HG02759 (cell line): ENCODE measurements around the gene DGKI.

Experiments used
- ATAC-seq: cut with Tn5 transposase; IDR thresholded peaks from one replicate; pipeline ENCODE4 v1.9.1; 2021; ENCODE audit warnings: mild to moderate bottlenecking, moderate library complexity; ENCODE audit not compliant: unreplicated experiment

Gene DGKI

GRCh38 chr7:137563981-137564380 lies 282.8 kb downstream of the DGKI start:
- ATAC-seq, result no peak

GRCh38 chr7:137547485-137547884 lies 299.3 kb downstream of the DGKI start:
- ATAC-seq, result no peak

GRCh38 chr7:137546671-137547070 lies 300.1 kb downstream of the DGKI start:
- no peak for ATAC-seq

- no peak for ATAC-seq
Observed at GRCh38 chr7:137546009-137546408, 300.8 kb downstream of the DGKI start.

GRCh38 chr7:137545059-137545716 lies 301.6 kb downstream of the DGKI start:
- ATAC-seq, result no peak

- no peak for ATAC-seq
Observed at GRCh38 chr7:137544453-137545058, 302.2 kb downstream of the DGKI start.

GRCh38 chr7:137539111-137539715 lies 307.6 kb downstream of the DGKI start:
- no peak for ATAC-seq

GRCh38 chr7:137538361-137538762 lies 308.4 kb downstream of the DGKI start:
- ATAC-seq, result no peak

GRCh38 chr7:137535579-137535978 lies 311.2 kb downstream of the DGKI start:
- no peak for ATAC-seq

GRCh38 chr7:137531671-137532070 lies 315.1 kb downstream of the DGKI start:
- no peak for ATAC-seq

- no peak for ATAC-seq
Observed at GRCh38 chr7:137527634-137528033, 319.1 kb downstream of the DGKI start.

GRCh38 chr7:137523171-137523570 lies 323.6 kb downstream of the DGKI start:
- ATAC-seq, result no peak

- ATAC-seq, result no peak
Observed at GRCh38 chr7:137521451-137521850, 325.3 kb downstream of the DGKI start.

- no peak for ATAC-seq
Observed at GRCh38 chr7:137519947-137520346, 326.8 kb downstream of the DGKI start.

- no peak for ATAC-seq
Observed at GRCh38 chr7:137519181-137519691, 327.5 kb downstream of the DGKI start.

- no peak for ATAC-seq
Observed at GRCh38 chr7:137513091-137513490, 333.7 kb downstream of the DGKI start.

- no peak for ATAC-seq
Observed at GRCh38 chr7:137507096-137507495, 339.7 kb downstream of the DGKI start.

- no peak for ATAC-seq
Observed at GRCh38 chr7:137506031-137506430, 340.7 kb downstream of the DGKI start.

- no peak for ATAC-seq
Observed at GRCh38 chr7:137501562-137501961, 345.2 kb downstream of the DGKI start.

GRCh38 chr7:137492889-137493288 lies 353.9 kb downstream of the DGKI start:
- ATAC-seq, result no peak

- no peak for ATAC-seq
Observed at GRCh38 chr7:137489880-137490279, 356.9 kb downstream of the DGKI start.

GRCh38 chr7:137488038-137488437 lies 358.7 kb downstream of the DGKI start:
- ATAC-seq, result no peak
